Activated naive CD8-positive, alpha-beta T cell treated with anti-CD3 and anti-CD28 coated beads, Interleukin-2, amount 50 U/mL, for 24 hours (primary cell): ENCODE measurements around the gene LTB4R2.
A peak's percentile ranks its signal among the peaks of the same experiment; 100 is the strongest.

ENCODE experiments used
- ATAC-seq: fragments of 150-1000 bp; cut with Tn5 transposase; one replicate; pipeline ENCODE4 v1.10.0; 2021
- DNase-seq: peaks from one replicate; pipeline ENCODE4 v3.0.0; 2021
- H3K27ac Mint-ChIP-seq: one replicate; pipeline ENCODE4 v1.8.0; 2021; ENCODE audit warnings: mild to moderate bottlenecking, mixed read lengths
- H3K27me3 Mint-ChIP-seq: one replicate; pipeline ENCODE4 v1.8.0; 2021; ENCODE audit warnings: mixed read lengths
- H3K36me3 Mint-ChIP-seq: one replicate; pipeline ENCODE4 v1.8.0; 2021; ENCODE audit warnings: low read depth, mixed read lengths
- H3K4me1 Mint-ChIP-seq: one replicate; pipeline ENCODE4 v1.8.0; 2021; ENCODE audit warnings: mixed read lengths
- H3K4me3 Mint-ChIP-seq: one replicate; pipeline ENCODE4 v1.8.0; 2021; ENCODE audit warnings: mild to moderate bottlenecking, moderate library complexity, mixed read lengths
- H3K9me3 Mint-ChIP-seq: one replicate; pipeline ENCODE4 v1.8.0; 2021; ENCODE audit warnings: mixed read lengths

LTB4R2 gene

DNA sequence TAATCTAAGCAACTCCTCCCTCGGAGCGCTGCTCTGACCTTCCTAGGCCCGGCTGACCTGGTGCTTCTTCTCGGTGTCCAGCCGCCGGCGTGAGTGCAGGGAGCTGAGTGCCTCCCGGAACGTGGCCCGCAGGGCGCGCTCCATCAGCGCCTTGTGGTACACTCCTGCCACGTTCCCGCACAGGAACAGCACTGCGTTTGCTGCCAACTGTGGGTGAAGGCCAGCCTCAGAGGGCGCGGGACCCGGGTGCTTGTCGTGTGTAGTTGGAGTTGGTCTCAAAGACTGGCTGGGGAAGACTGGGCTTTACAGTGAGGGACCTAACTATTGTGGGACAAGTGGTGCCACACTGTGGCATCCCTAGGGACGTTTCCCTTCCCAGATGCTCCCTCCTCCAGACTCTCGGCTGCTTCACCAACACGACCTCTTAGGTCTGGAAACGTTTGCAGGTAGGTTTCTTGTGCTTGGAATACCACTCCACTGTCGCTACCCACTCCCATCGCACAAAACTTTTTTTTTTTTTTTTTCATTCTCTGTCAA, 21.9 kb downstream of the LTB4R2 start:
- Mint-ChIP-seq H3K9me3 (no peaks in the 10 kb centered on the region), H3K4me3 (peak overlapping the region; percentile 78), H3K4me1 (peaks cover 58% of the 10 kb centered on the region), H3K27ac (peak overlapping the region; percentile 63), H3K36me3 (peaks cover 4% of the 10 kb centered on the region), H3K27me3 (peaks cover 28% of the 10 kb centered on the region)
- DNase-seq = no peak
- no peak for ATAC-seq

DNA sequence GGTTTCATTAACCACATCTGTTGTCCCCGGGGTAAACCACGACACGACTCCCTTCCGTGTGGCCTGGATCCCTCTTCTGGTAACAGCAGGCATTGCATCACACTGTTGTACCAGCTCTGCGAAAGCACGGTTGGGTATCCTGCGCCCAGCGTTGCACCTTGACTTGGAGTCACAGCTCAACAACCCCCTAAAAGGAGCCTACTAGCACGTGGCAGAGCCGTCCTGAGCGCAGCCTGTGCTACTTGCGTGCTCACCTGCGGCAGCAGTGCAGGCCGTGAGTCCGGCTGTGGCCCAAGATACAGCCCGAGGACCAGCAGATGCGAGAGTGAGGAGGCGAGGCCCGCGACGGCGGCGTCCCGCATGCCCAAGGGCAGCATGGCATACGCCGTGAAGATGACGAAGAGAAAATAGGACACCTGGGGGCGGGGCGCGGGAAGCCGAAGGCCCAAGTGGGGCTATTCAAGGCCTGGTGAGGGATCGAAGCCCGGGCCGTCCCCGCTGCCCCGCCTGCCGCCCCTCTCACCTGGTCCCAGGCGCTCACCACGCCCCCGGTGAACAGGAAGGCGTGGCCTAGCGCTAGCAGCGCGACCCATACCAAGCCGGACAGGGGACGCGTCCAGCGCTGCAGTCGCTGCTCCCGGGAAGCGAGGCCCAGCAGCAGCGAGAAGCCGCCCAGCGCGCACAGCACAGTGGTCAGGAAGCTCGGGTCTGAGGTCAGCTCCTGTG, 22.5 kb downstream of the LTB4R2 start:
- peak overlapping the region; percentile 63 for H3K27ac Mint-ChIP-seq
- DNase-seq = peak; percentile 80
- ATAC-seq = peak; percentile 81
- H3K4me3 Mint-ChIP-seq = peak overlapping the region; percentile 78
- no peaks in the 10 kb centered on the region for H3K9me3 Mint-ChIP-seq
- peaks cover 28% of the 10 kb centered on the region for H3K27me3 Mint-ChIP-seq
- H3K36me3 Mint-ChIP-seq = peaks cover 4% of the 10 kb centered on the region
- peaks cover 54% of the 10 kb centered on the region for H3K4me1 Mint-ChIP-seq

DNA sequence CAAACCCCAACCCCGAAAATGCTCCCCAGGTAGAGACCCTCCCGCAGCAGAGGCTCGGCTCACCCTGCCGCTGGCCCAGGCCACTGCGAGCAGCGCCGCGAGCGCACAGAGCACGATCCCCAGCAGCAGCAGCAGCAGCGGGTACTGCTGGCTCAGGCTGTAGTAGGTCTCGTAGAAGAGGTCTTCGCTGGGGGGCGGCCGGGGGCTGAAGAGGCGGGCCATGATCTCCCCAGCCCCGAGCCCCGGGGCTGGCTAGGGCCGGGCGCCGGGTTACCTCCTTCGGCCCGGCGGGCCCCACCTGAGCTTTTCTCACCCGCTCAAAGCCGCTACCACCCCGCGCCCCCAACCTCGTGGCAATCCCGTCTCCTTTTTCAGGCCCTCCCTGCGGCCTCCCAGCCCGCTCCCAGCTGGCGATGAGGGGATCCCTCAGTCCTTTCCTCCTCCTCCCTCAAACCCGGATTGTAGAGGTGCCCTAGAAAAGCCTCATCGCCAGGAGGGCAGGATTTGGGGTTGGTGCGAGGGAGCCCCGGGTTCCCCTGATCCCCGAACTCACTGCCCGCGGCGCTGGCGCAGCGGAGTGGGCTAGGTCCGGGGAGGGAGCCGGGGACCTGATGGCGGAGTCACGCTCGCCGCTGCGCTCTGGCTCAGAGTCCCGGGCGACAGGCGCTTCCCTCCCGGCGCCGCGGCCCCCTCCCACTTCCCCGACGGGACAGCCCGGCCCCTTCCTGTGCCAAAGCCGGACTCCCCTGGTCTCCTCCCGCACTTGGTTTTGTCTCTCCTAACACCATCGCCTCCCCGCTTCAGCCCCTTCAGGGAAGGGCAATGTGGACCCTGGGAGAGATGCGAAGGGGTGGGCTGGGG, 24.7 kb downstream of the LTB4R2 start, which contains the start of gene ADCY4:
Gene ADCY4 (minus strand): TSS at position 641 of the 861 bp plus-strand sequence. CDS start 419 bp downstream, at position 222.
- ATAC-seq (no peak), DNase-seq (no peak)
- Mint-ChIP-seq H3K4me3 (peak within 1 kb of the TSS; percentile 62), H3K27ac (no peak within 1 kb of the TSS), H3K27me3 (peaks cover 26% of the 10 kb centered on the region), H3K9me3 (no peaks in the 10 kb centered on the region), H3K4me1 (peaks cover 54% of the 10 kb centered on the region), H3K36me3 (peaks cover 7% of the 10 kb centered on the region)

DNA sequence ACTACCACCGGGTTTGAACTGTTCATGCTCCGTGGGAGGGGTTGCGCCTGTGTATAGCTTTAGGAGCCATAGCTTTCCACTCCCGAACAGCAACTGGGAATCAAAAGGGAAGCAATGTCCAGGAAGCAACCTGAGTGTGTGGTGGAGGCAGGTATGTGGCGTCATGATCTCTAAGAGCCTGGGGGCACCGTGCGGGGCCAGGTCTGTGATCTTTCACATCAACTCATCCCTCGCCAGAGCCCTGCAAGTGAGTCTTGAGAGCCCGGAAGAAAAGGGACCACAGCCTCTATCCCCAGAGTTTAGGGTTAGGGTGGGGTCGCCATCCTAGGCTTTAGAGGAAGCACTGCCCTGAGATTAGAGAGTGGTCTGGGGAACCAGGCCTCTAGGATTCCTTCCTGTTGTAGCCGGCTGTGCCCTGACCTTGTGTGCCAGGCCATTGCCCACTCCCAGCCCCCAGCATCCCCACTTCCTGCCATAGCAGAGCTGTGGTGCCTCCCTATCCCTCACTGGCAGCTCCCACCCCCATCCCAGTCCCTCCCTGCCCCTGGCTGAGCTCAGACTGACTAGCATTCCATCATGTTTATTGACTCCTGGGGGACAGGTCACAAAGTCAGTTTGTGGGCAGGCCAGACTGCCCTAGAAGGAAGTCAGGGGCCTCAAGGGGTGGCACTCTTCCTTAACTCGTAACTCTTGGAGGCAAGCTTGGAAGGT, 25.7 kb downstream of the LTB4R2 start:
- Mint-ChIP-seq H3K4me1 (peaks cover 51% of the 10 kb centered on the region), H3K36me3 (peaks cover 7% of the 10 kb centered on the region), H3K27ac (no peak overlapping the region), H3K9me3 (no peaks in the 10 kb centered on the region), H3K4me3 (no peak overlapping the region), H3K27me3 (peaks cover 26% of the 10 kb centered on the region)
- DNase-seq = no peak
- no peak for ATAC-seq

DNA sequence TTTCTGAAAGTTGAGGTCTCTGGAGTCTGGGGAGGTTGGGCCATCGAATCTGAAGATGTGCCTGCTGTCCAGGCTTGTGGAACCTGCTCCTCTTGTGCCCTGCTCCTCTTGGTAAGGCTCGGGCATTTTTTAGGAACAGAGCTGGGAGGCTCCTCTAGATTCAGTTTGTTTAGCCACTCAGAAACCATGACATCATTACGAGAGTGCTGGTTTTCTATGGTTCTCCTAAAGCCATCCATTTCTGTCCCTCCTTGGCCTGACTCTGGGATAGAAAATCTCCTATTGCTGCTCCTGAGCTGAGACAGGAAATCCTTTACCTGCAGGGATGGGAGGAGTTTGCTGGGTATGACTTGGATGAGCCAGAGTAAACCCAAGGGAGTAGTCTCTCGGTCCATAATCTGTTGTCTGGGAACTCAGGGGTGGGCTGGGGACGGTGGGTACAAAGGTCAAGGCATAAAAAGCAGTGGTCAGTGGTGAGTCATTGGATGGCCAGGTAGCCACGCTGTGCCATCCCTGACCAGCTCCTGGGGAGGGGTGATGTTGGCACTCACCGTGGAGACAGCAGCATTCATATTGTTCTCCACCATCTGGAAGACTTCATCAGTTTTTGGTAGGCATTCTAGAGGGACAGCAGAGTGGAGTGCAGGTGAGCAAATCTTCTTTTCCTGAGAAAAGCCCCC, 27.3 kb downstream of the LTB4R2 start:
- ATAC-seq (no peak), DNase-seq (no peak)
- Mint-ChIP-seq H3K4me1 (peaks cover 43% of the 10 kb centered on the region), H3K27ac (no peak overlapping the region), H3K27me3 (peaks cover 22% of the 10 kb centered on the region), H3K36me3 (peaks cover 7% of the 10 kb centered on the region), H3K9me3 (no peaks in the 10 kb centered on the region), H3K4me3 (no peak overlapping the region)

DNA sequence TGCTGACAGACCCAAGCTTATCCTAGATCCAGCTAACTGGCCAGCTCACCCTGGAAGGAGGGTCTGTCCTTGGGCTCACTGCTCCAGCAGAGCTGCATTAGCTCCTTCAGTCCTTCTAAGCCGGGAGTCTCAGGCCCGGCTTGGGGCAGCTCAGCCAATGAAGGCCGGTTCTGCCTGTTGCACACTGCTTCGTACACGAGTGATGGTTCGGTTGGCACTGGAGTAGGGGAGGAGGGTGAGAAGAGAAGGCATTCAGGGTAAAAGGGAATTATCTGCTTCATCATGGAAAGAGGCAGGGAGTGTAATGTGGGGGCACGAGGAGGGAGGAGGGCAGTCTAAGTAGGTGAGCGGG, 27.9 kb downstream of the LTB4R2 start:
- Mint-ChIP-seq H3K9me3 (no peaks in the 10 kb centered on the region), H3K27me3 (peaks cover 20% of the 10 kb centered on the region), H3K27ac (no peak overlapping the region), H3K4me3 (no peak overlapping the region), H3K36me3 (peaks cover 7% of the 10 kb centered on the region), H3K4me1 (peaks cover 39% of the 10 kb centered on the region)
- ATAC-seq (no peak), DNase-seq (no peak)

DNA sequence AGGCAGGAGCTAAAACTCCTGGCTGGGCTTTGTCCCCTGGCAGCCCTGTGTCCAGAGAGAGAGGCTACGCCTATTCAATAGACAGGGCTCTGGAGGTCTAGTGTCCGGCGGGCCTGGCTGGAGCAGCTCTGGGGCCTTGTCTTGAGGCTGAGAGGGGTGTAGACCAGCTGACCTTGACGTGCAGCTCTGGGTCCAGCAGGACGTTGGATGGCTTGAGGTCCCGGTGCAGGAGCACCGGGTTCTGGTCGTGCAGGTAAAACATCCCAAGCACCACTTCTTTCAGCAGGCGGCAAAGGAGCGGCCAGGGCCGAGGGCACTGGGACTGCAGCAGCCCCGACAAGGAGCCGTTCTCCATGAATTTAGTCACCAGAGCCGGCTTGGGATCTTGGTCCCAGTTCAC, 28.9 kb downstream of the LTB4R2 start:
- Mint-ChIP-seq H3K4me1 (peaks cover 33% of the 10 kb centered on the region), H3K27ac (no peak overlapping the region), H3K9me3 (no peaks in the 10 kb centered on the region), H3K27me3 (peaks cover 16% of the 10 kb centered on the region), H3K36me3 (peaks cover 7% of the 10 kb centered on the region), H3K4me3 (peak overlapping the region; percentile 86)
- DNase-seq (no peak), ATAC-seq (no peak)

DNA sequence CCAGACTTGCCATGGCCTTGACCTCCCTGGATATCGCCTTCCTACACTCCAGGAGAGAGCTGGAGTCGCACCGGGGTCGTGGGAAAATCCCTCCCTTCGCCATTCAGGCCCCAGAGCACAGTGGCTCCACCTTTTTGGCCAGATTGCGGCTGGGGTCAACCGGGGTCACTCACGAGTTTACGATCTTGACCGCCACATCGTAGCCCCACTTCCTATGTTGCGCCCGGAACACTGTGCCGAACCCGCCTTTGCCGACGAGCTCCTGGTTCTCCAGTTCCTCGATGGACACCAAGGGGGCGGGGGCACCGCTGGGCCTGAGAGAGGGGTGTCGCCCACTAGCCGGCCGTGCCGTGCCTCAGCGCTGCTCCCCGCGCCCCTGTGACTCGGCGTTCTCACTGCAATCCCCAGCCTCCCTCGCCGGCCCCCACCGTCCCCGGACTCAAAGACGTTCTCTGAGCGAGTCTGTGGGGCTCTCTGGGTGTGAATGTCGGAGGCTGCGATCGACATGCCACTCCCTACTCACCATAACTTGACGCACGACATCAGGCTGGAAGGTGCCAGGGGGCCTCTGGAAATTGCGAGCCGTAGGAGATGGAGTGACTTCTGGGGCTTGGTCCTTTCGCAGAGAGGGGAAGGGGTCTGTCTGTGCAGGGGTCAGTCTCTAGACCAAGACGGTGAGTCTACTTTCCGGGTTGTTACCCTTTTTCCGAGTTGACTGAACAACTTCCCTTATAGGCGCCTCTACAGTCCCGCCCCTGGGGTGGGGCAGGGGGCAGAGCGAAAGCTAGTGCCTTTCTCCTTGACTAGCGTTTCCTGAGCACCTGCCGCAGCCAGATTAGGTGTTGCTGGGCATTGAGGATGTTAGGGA, 29.6 kb downstream of the LTB4R2 start, which contains the start of gene RIPK3:
Gene RIPK3 (minus strand): TSS at position 708 of the 868 bp plus-strand sequence. CDS start 165 bp downstream, at position 543.
- peak within 1 kb of the TSS; percentile 86 for H3K4me3 Mint-ChIP-seq
- H3K9me3 Mint-ChIP-seq = no peaks in the 10 kb centered on the region

DNA sequence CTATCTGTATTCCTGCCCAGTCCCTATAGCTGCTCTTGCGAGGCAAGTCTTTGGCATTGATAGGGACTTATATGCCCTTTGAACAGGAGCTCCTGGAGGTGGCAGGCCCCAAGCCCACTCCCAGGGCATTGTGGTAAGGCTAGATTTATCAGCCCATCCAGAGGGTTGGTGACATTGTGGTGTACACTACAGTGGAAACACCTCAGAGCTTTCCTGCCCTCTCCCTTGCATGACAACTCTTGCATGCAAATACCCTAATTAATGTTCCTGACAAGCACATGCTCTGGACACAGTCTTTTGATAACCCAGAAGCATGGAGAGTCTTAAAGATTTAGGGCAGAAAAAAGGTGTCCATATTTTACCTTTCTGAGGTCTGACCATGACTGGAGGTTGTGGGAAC, 30.7 kb downstream of the LTB4R2 start:
- peaks cover 21% of the 10 kb centered on the region for H3K4me1 Mint-ChIP-seq
- no peak overlapping the region for H3K4me3 Mint-ChIP-seq
- peaks cover 8% of the 10 kb centered on the region for H3K27me3 Mint-ChIP-seq
- no peak for DNase-seq
- H3K9me3 Mint-ChIP-seq = no peaks in the 10 kb centered on the region
- no peak overlapping the region for H3K27ac Mint-ChIP-seq
- no peak for ATAC-seq
- H3K36me3 Mint-ChIP-seq = peaks cover 7% of the 10 kb centered on the region

More for the DNA sequence above, 29.6 kb downstream of the LTB4R2 start, which contains the start of gene RIPK3:
- peak; percentile 83 for ATAC-seq
- Mint-ChIP-seq H3K4me1 (peaks cover 28% of the 10 kb centered on the region), H3K27me3 (peaks cover 14% of the 10 kb centered on the region), H3K36me3 (peaks cover 7% of the 10 kb centered on the region), H3K27ac (peak within 1 kb of the TSS; percentile 56)
- peak; percentile 67 for DNase-seq

DNA sequence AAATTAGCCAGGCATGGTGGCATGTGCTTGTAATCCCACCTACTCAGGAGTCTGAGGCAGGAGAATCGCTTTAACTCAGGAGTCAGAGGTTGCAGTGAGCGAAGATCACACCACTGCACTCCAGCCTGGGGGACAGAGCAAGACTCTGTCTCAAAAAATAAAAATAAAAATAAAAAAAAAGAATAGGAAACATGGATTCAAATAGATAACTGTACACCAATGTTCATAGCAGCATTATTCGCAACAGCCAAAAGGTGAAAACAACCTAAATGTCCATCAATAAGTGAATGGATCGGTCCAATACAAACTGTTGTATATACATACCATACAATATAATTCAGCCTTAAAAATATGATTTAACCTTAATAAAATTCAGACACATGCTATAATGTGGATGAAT, 32.9 kb downstream of the LTB4R2 start:
- H3K27me3 Mint-ChIP-seq = peaks cover 17% of the 10 kb centered on the region
- no peak overlapping the region for H3K4me3 Mint-ChIP-seq
- no peak overlapping the region for H3K27ac Mint-ChIP-seq
- H3K4me1 Mint-ChIP-seq = peaks cover 20% of the 10 kb centered on the region
- H3K36me3 Mint-ChIP-seq = peaks cover under 1% of the 10 kb centered on the region
- H3K9me3 Mint-ChIP-seq = no peaks in the 10 kb centered on the region
- ATAC-seq = no peak
- no peak for DNase-seq

DNA sequence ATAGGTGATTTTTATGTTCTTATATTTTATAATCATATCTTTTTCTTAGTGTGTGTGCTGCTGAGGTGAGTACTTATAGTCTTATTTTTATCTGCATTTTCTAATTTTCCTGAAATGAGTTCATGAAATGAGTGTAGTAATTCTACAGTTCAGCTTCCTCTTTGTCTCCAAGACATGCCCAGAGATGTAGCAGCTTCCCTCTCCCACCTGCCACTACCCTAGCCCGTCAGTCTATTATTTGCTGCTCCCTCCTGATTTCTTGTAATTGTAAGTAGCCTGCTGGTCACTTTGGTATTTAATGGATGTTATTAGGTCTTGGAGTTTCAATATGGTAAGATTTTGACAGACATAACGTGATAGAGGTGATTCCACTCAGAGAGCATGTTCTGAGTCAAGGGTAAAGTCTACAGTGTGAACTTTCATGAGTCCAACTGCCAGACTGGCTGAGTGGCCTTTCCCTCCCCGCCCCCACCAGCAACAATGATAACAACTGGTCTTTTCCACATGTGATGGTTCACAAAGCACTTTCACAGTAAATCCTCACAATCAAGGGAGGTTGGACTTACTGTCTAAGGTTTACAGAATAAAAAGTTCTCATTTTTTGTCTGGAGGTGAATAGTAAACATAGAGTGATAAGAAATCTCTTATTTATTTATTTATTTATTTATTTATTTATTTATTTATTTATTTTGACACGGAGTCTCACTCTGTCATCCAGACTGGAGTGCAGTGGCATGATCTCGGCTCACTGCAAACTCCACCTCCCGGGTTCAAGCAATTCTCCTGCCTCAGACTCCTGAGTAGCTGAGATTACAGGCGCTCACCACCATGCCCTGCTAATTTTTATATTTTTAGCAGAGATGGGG, 34.1 kb downstream of the LTB4R2 start:
- Mint-ChIP-seq H3K4me3 (no peak overlapping the region), H3K36me3 (no peaks in the 10 kb centered on the region), H3K27ac (no peak overlapping the region), H3K27me3 (peaks cover 26% of the 10 kb centered on the region), H3K9me3 (no peaks in the 10 kb centered on the region), H3K4me1 (peaks cover 11% of the 10 kb centered on the region)
- DNase-seq (no peak), ATAC-seq (no peak)

DNA sequence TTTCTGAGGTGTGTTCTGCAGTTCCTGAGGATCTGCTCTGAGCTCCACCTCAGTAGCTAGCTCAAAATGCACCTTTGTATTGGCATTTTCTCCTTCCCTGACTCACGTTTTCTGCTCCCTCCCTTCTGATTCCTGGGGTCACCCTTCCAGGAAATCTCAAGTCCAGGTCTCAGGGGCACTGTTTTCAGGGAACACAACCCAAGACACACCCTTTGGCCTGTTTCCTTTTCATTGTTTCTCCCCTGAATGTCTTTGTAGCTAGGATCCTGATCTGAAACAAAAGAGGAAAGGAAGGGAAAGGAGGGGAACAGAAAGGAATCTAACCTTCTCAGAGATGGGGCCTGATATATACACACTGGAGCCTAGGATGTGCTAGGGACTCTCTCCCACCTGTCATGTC, 37.2 kb downstream of the LTB4R2 start:
- H3K27ac Mint-ChIP-seq = no peak overlapping the region

More for the DNA sequence above, 37.2 kb downstream of the LTB4R2 start:
- Mint-ChIP-seq H3K4me1 (no peaks in the 10 kb centered on the region), H3K36me3 (no peaks in the 10 kb centered on the region), H3K4me3 (no peak overlapping the region), H3K27me3 (peaks cover 51% of the 10 kb centered on the region), H3K9me3 (no peaks in the 10 kb centered on the region)
- no peak for ATAC-seq
- DNase-seq = no peak
